WI38 (cell line): ENCODE results near the gene TESK2.

Experiments used
- H3K4me3 ChIP-seq: 2 replicates; pipeline ENCODE4 v1.5.1; 2011; ENCODE audit warnings: low read depth, mild to moderate bottlenecking, control low read depth, low read length
- CTCF ChIP-seq: IDR thresholded peaks from 2 replicates; pipeline ENCODE4 v1.5.1; 2012; ENCODE audit warnings: low read depth, mild to moderate bottlenecking, control low read depth, low read length

The TESK2 gene

DNA sequence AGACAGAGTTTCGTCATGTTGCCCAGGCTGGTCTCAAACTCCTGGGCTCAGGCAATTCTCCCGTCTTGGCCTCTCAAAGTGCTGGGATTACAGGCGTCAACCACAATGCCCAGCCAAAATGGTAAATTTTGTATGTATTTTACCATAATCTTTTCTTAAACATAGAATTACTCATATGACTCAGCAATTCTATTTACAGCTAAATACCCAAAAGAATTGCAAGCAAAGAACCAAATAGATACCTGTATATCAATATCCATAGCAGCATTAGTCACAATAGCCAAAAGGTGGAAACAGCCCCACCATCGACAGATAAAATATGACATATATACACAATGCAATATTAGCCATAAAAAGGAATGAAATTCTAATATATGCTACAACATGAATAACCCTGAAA, 36.5 kb downstream of the TESK2 start:
- no peak overlapping the region for H3K4me3 ChIP-seq
- TF ChIP-seq CTCF = no peak

GRCh38 chr1:45452503-45452902, 38.5 kb downstream of the TESK2 start:
- no peak for TF ChIP-seq CTCF
- H3K4me3 ChIP-seq = no peak overlapping the region

DNA sequence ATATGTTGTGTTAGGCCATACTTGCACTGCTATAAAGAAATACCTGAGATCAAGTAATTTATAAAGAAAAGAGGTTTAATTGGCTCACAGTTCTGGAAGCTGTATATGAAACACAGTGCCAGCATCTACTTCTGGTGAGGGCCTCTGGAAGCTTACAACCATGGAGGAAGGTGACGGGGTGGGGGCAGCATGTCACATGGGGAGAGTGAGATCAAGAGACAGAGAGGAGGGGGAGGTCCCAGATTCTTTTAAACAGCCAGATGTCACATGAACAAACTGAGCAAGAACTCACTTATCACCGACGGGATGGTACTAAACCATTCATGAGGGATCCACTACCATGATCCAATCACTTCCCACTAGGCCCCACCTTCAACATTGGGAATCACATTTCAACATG, 42.6 kb downstream of the TESK2 start:
- H3K4me3 ChIP-seq = no peak overlapping the region
- TF ChIP-seq CTCF = no peak

DNA sequence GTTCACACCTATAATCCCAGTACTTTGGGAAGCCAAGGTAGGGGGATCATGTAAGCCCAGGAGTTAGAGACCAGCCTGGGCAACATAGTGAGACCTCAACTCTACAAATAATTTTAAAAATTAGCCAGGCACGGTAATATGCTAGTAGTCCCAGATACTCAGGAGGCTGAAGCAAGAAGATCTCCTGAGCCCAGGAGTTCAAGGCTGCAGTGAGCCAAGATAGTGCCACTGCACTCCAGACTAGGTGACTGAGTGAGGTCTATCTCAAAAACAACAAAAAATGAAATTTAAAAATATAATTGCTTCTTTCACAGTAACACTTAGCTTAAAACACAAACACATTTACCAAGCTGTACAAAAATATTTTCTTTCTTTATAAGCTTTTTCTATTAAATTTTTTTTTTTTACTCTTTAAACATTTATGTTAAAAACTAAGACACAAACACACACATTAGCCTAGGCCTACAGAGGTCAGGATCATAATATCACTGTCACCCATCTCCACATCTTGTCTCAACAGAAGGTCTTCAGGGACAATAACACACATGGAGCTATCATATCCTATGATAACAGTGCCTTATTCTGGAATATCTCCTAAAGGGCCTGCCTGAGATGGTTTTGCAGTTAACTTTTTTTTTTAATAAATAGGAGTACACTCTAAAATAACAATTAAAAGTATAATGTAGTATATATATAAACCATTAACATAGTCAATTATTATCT, 43.9 kb downstream of the TESK2 start:
- TF ChIP-seq CTCF = no peak
- no peak overlapping the region for H3K4me3 ChIP-seq

GRCh38 chr1:45446530-45446929, 44.4 kb downstream of the TESK2 start:
- no peak for TF ChIP-seq CTCF

GRCh38 chr1:45444609-45445131, 46.3 kb downstream of the TESK2 start:
- H3K4me3 ChIP-seq = no peak overlapping the region
- no peak for TF ChIP-seq CTCF

More at GRCh38 chr1:45446530-45446929, 44.4 kb downstream of the TESK2 start:
- no peak overlapping the region for H3K4me3 ChIP-seq

- no peak overlapping the region for H3K4me3 ChIP-seq
- TF ChIP-seq CTCF = no peak
Observed at GRCh38 chr1:45443580-45444446, 47.1 kb downstream of the TESK2 start.
